Activated CD4-positive, alpha-beta memory T cell treated with anti-CD3 and anti-CD28 coated beads, Interleukin-2, amount 10 ng/mL, durations not matched to agents 7 days and 5 days (primary cell): Measurements from ENCODE around the gene ZNF518B. TPM values are rescaled to one million over a fixed set of nuclear protein-coding genes. Genes with fewer than 3 reads are reported as not detected.
A peak's percentile ranks its signal among the peaks of the same experiment; 100 is the strongest.
"Not testable (repeated sequence)": the region's sequence is repeated elsewhere in the genome, so short reads cannot be mapped to it uniquely, and the experiment has no call there.

Source experiments
- CTCF ChIA-PET: fragments of 350-600 bp; sonication (Branson Sonifier 250); formaldehyde crosslinking; loops from one replicate; lab custom pipeline; 2021; ENCODE audit warnings: antibody characterized with exemption, inconsistent platforms; lab: Charles Lee
- POLR2A ChIA-PET: fragments of 350-600 bp; sonication (Branson Sonifier 250); formaldehyde crosslinking; loops from one replicate; lab custom pipeline; 2021; ENCODE audit warnings: antibody characterized with exemption; lab: Charles Lee
- DNase-seq: peaks from one replicate; pipeline ENCODE4 v3.0.0-alpha.2; 2020
- H3K27ac Mint-ChIP-seq: one replicate; pipeline ENCODE4 v1.8.0; 2021; ENCODE audit warnings: mild to moderate bottlenecking, mixed read lengths
- H3K27me3 Mint-ChIP-seq: one replicate; pipeline ENCODE4 v1.8.0; 2021; ENCODE audit warnings: mixed read lengths
- H3K36me3 Mint-ChIP-seq: one replicate; pipeline ENCODE4 v1.8.0; 2021; ENCODE audit warnings: low read depth, mixed read lengths
- H3K4me1 Mint-ChIP-seq: one replicate; pipeline ENCODE4 v1.8.0; 2021; ENCODE audit warnings: mixed read lengths
- H3K4me3 Mint-ChIP-seq: one replicate; pipeline ENCODE4 v1.8.0; 2021; ENCODE audit warnings: mild to moderate bottlenecking, mixed read lengths
- H3K9me3 Mint-ChIP-seq: one replicate; pipeline ENCODE4 v1.8.0; 2021; ENCODE audit warnings: mixed read lengths
- total RNA-seq, 2 experiments: library from RNA; stranded (reverse); gene quantifications; one replicate each; pipeline ENCODE4 v1.2.3, GENCODE V29; 2021

The ZNF518B gene
- total RNA-seq, 2 experiments from 2014 or later: 21.0 to 23.5 TPM

- Mint-ChIP-seq H3K36me3 (peaks cover 51% of the 10 kb centered on the region), H3K4me1 (peaks cover 25% of the 10 kb centered on the region), H3K9me3 (no peaks in the 10 kb centered on the region), H3K27ac (no peak overlapping the region), H3K27me3 (peaks cover 3% of the 10 kb centered on the region), H3K4me3 (no peak overlapping the region)
- no peak for DNase-seq
- ChIA-PET CTCF (no interaction called here), POLR2A (interaction anchor here (1.2 kb wide), 1 partner anchor 338 kb away, joined by 3 read pairs; the partner anchor contains the start of gene WDR1)
These were observed 2.1 kb downstream of the ZNF518B start for GRCh38 chr4:10455133-10455532.

GRCh38 chr4:10454726-10455125, 2.5 kb downstream of the ZNF518B start:
- peaks cover 55% of the 10 kb centered on the region for H3K36me3 Mint-ChIP-seq
- DNase-seq: no peak
- H3K4me3 Mint-ChIP-seq: no peak overlapping the region
- ChIA-PET POLR2A (interaction anchor here (1.2 kb wide), 1 partner anchor 338 kb away, joined by 3 read pairs; the partner anchor contains the start of gene WDR1), CTCF (no interaction called here)
- no peak overlapping the region for H3K27ac Mint-ChIP-seq
- H3K4me1 Mint-ChIP-seq: peaks cover 25% of the 10 kb centered on the region
- peaks cover 3% of the 10 kb centered on the region for H3K27me3 Mint-ChIP-seq
- no peaks in the 10 kb centered on the region for H3K9me3 Mint-ChIP-seq

GRCh38 chr4:10454121-10454520, 3.1 kb downstream of the ZNF518B start:
- ChIA-PET CTCF (no interaction called here), POLR2A (no interaction called here)
- peaks cover 24% of the 10 kb centered on the region for H3K4me1 Mint-ChIP-seq
- H3K27me3 Mint-ChIP-seq: no peaks in the 10 kb centered on the region
- no peak for DNase-seq
- peaks cover 2% of the 10 kb centered on the region for H3K9me3 Mint-ChIP-seq
- no peak overlapping the region for H3K4me3 Mint-ChIP-seq
- H3K36me3 Mint-ChIP-seq: peaks cover 61% of the 10 kb centered on the region
- H3K27ac Mint-ChIP-seq: no peak overlapping the region

- H3K27me3 Mint-ChIP-seq: no peaks in the 10 kb centered on the region
- H3K4me3 Mint-ChIP-seq: no peak overlapping the region
- no peaks in the 10 kb centered on the region for H3K4me1 Mint-ChIP-seq
- peaks cover 89% of the 10 kb centered on the region for H3K36me3 Mint-ChIP-seq
- POLR2A ChIA-PET: no interaction called here
- peaks cover 32% of the 10 kb centered on the region for H3K9me3 Mint-ChIP-seq
- CTCF ChIA-PET: interaction anchor here (1.3 kb wide), 1 partner anchor 12 kb away, joined by 4 read pairs; no protein-coding TSS in a partner anchor
- no peak for DNase-seq
- H3K27ac Mint-ChIP-seq: no peak overlapping the region
These were observed 8.2 kb downstream of the ZNF518B start for GRCh38 chr4:10448991-10449390.

GRCh38 chr4:10442976-10443375, 14.2 kb downstream of the ZNF518B start:
- Mint-ChIP-seq H3K27ac (no peak overlapping the region), H3K36me3 (peaks cover 47% of the 10 kb centered on the region), H3K9me3 (peaks cover 41% of the 10 kb centered on the region), H3K4me1 (peaks cover 6% of the 10 kb centered on the region), H3K4me3 (no peak overlapping the region), H3K27me3 (no peaks in the 10 kb centered on the region)
- DNase-seq: no peak
- CTCF ChIA-PET: interaction anchor here (0.9 kb wide), 1 partner anchor 18 kb away, joined by 3 read pairs; no protein-coding TSS in a partner anchor
- POLR2A ChIA-PET: no interaction called here

GRCh38 chr4:10441512-10441911, 15.7 kb downstream of the ZNF518B start:
- POLR2A ChIA-PET: no interaction called here
- Mint-ChIP-seq H3K4me1 (peaks cover 6% of the 10 kb centered on the region), H3K9me3 (peaks cover 33% of the 10 kb centered on the region), H3K4me3 (no peak overlapping the region), H3K36me3 (peaks cover 36% of the 10 kb centered on the region), H3K27ac (no peak overlapping the region), H3K27me3 (no peaks in the 10 kb centered on the region)
- DNase-seq: no peak
- CTCF ChIA-PET: no interaction called here

- CTCF ChIA-PET: interaction anchor here (1.1 kb wide), 1 partner anchor 22 kb away, joined by 7 read pairs; no protein-coding TSS in a partner anchor
- no peaks in the 10 kb centered on the region for H3K27me3 Mint-ChIP-seq
These were observed 18.3 kb downstream of the ZNF518B start for GRCh38 chr4:10438924-10439323.

GRCh38 chr4:10437735-10438134, 19.5 kb downstream of the ZNF518B start:
- ChIA-PET POLR2A (no interaction called here), CTCF (no interaction called here)
- H3K36me3 Mint-ChIP-seq: peaks cover 2% of the 10 kb centered on the region
- DNase-seq: no peak
- no peaks in the 10 kb centered on the region for H3K27me3 Mint-ChIP-seq
- peaks cover 10% of the 10 kb centered on the region for H3K9me3 Mint-ChIP-seq
- H3K27ac Mint-ChIP-seq: no peak overlapping the region
- peaks cover 2% of the 10 kb centered on the region for H3K4me1 Mint-ChIP-seq
- H3K4me3 Mint-ChIP-seq: no peak overlapping the region

More at GRCh38 chr4:10438924-10439323, 18.3 kb downstream of the ZNF518B start:
- POLR2A ChIA-PET: no interaction called here
- H3K27ac Mint-ChIP-seq: no peak overlapping the region
- peaks cover 11% of the 10 kb centered on the region for H3K36me3 Mint-ChIP-seq
- peaks cover 6% of the 10 kb centered on the region for H3K4me1 Mint-ChIP-seq
- H3K4me3 Mint-ChIP-seq: no peak overlapping the region
- DNase-seq: no peak
- H3K9me3 Mint-ChIP-seq: peaks cover 17% of the 10 kb centered on the region

- H3K9me3 Mint-ChIP-seq, H3K36me3 Mint-ChIP-seq, H3K4me3 Mint-ChIP-seq, CTCF ChIA-PET, H3K27ac Mint-ChIP-seq, H3K4me1 Mint-ChIP-seq, DNase-seq: not testable (repeated sequence)
- POLR2A ChIA-PET: interaction anchor here (1.7 kb wide), 1 partner anchor 34 kb away, joined by 4 read pairs; no protein-coding TSS in a partner anchor
- H3K27me3 Mint-ChIP-seq: peaks cover 11% of the 10 kb centered on the region
These were observed 29.5 kb downstream of the ZNF518B start for GRCh38 chr4:10427680-10428079.

- Mint-ChIP-seq H3K9me3 (peaks cover 2% of the 10 kb centered on the region), H3K27me3 (peaks cover 8% of the 10 kb centered on the region), H3K36me3 (no peaks in the 10 kb centered on the region), H3K27ac (no peak overlapping the region), H3K4me3 (no peak overlapping the region), H3K4me1 (peaks cover 9% of the 10 kb centered on the region)
- ChIA-PET POLR2A (no interaction called here), CTCF (interaction anchor here (1.0 kb wide), 1 partner anchor 116 kb away, joined by 5 read pairs; no protein-coding TSS in a partner anchor)
- no peak for DNase-seq
These were observed 35.7 kb downstream of the ZNF518B start for GRCh38 chr4:10421344-10422055.

- H3K4me1 Mint-ChIP-seq: peaks cover 13% of the 10 kb centered on the region
- no peak overlapping the region for H3K27ac Mint-ChIP-seq
- H3K4me3 Mint-ChIP-seq: no peak overlapping the region
- CTCF ChIA-PET: interaction anchor here (1.6 kb wide), 1 partner anchor 44 kb away, joined by 5 read pairs; no protein-coding TSS in a partner anchor
- no peak for DNase-seq
- H3K36me3 Mint-ChIP-seq: no peaks in the 10 kb centered on the region
- H3K27me3 Mint-ChIP-seq: peaks cover 1% of the 10 kb centered on the region
- H3K9me3 Mint-ChIP-seq: no peaks in the 10 kb centered on the region
- POLR2A ChIA-PET: no interaction called here
These were observed 39.5 kb downstream of the ZNF518B start for GRCh38 chr4:10417740-10418139.

GRCh38 chr4:10416441-10416840, 40.8 kb downstream of the ZNF518B start:
- POLR2A ChIA-PET: interaction anchor here (0.8 kb wide), 1 partner anchor 299 kb away, joined by 3 read pairs; no protein-coding TSS in a partner anchor
- Mint-ChIP-seq H3K4me3 (no peak overlapping the region), H3K36me3 (no peaks in the 10 kb centered on the region), H3K9me3 (no peaks in the 10 kb centered on the region), H3K27ac (no peak overlapping the region), H3K4me1 (peaks cover 10% of the 10 kb centered on the region), H3K27me3 (peaks cover 1% of the 10 kb centered on the region)
- peak; percentile 24 for DNase-seq
- CTCF ChIA-PET: interaction anchor here (0.9 to 1.6 kb wide), 2 partner anchors 12 to 45 kb away, joined by 3 to 5 read pairs; no protein-coding TSS in a partner anchor

- CTCF ChIA-PET: no interaction called here
- peaks cover 1% of the 10 kb centered on the region for H3K27me3 Mint-ChIP-seq
- POLR2A ChIA-PET: no interaction called here
- H3K9me3 Mint-ChIP-seq: no peaks in the 10 kb centered on the region
- no peak overlapping the region for H3K27ac Mint-ChIP-seq
- DNase-seq: no peak
- H3K4me1 Mint-ChIP-seq: peaks cover 6% of the 10 kb centered on the region
- H3K4me3 Mint-ChIP-seq: no peak overlapping the region
- no peaks in the 10 kb centered on the region for H3K36me3 Mint-ChIP-seq
These were observed 44.0 kb downstream of the ZNF518B start for GRCh38 chr4:10413177-10413576.
